AG09309 (cell line): ENCODE data around the gene PABPN1L.

Experiments
- DNase-seq: peaks from one replicate; pipeline ENCODE4 v3.0.0-alpha.2; 2010; ENCODE audit warnings: low read depth
- H3K4me3 ChIP-seq: 2 replicates; pipeline ENCODE4 v1.5.1; 2011; ENCODE audit warnings: mild to moderate bottlenecking, low read depth, low read length, moderate library complexity; ENCODE audit not compliant: control insufficient read depth
- TF ChIP-seq, protein P1 (sequence below): IDR thresholded peaks from 2 replicates; pipeline ENCODE4 v1.5.1; 2011; ENCODE audit warnings: mild to moderate bottlenecking, low read depth, low read length, inconsistent platforms; ENCODE audit not compliant: insufficient read depth, control insufficient read depth; ENCODE audit errors: missing control alignments

PABPN1L gene

GRCh38 chr16:88906535-88907105 lies 40.2 kb upstream of the PABPN1L start:
- no peak for DNase-seq
- H3K4me3 ChIP-seq = no peak overlapping the region
- TF ChIP-seq, protein P1, sequence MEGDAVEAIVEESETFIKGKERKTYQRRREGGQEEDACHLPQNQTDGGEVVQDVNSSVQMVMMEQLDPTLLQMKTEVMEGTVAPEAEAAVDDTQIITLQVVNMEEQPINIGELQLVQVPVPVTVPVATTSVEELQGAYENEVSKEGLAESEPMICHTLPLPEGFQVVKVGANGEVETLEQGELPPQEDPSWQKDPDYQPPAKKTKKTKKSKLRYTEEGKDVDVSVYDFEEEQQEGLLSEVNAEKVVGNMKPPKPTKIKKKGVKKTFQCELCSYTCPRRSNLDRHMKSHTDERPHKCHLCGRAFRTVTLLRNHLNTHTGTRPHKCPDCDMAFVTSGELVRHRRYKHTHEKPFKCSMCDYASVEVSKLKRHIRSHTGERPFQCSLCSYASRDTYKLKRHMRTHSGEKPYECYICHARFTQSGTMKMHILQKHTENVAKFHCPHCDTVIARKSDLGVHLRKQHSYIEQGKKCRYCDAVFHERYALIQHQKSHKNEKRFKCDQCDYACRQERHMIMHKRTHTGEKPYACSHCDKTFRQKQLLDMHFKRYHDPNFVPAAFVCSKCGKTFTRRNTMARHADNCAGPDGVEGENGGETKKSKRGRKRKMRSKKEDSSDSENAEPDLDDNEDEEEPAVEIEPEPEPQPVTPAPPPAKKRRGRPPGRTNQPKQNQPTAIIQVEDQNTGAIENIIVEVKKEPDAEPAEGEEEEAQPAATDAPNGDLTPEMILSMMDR = no peak

DNA sequence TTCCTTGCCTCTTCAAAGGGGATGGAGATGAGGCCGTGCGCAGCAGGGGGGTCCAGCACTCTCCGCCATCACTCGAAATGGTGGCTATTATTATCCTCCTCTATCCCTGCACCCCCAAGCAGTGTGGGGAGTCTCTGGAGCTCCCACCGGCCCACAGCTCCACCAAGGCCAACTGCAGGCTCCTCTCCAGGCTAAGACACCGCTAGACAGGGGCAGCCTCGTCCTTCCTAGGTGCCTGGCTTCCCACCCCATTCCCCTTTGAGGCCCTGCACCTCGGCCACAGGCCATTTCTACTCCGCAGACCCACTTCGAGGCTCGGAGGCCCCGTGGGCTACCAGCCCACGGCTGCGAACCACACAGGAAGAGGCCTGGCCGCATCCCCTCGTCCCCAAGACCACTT lies 39.6 kb upstream of the PABPN1L start:
- DNase-seq = no peak
- H3K4me3 ChIP-seq = no peak overlapping the region
- TF ChIP-seq, protein P1 = no peak

- H3K4me3 ChIP-seq = no peak overlapping the region
- DNase-seq = no peak
- TF ChIP-seq, protein P1 = no peak
These were observed 39.1 kb upstream of the PABPN1L start for GRCh38 chr16:88905563-88905962.

DNA sequence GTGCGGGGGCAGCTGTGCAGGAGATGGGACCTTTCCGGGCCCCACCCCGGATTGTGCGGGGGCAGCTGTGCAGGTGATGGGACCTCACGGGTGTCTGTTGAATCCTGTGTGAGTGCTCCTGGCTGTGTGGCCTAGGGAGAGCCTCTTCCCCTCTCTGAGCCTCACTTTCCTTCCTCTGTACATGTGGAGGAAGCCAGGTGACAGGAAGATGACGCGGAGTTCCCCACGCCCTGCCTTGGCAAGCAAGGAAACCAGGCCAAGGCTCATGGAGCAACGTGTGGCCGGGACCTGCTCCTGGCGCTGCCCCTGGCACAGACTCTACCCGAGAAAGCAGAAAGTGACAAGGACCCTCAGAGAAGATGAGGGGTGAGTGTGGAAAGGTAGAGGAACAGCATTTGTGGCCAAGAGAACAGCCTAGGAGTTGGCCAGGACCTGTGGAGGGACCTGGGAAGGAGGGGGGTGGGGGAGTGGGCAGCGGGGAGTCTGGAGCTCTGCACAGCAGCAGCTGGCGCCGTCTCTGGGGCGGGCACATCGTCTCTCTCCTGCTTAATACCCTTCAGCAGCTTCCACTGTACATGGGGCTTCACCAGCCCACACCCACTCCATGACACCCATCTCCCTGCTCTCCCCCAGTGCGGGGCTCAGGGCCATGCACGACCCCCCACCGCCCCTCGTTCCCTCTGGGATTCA lies 38.4 kb upstream of the PABPN1L start:
- DNase-seq = no peak
- TF ChIP-seq, protein P1 = no peak
- no peak overlapping the region for H3K4me3 ChIP-seq

GRCh38 chr16:88903267-88903666 lies 36.8 kb upstream of the PABPN1L start:
- no peak overlapping the region for H3K4me3 ChIP-seq
- TF ChIP-seq, protein P1 = no peak
- DNase-seq = no peak

- TF ChIP-seq, protein P1 = no peak
- H3K4me3 ChIP-seq = no peak overlapping the region
- DNase-seq = no peak
These were observed 36.3 kb upstream of the PABPN1L start for GRCh38 chr16:88902744-88903143.
